NCI-H345 (cell line): Measurements from ENCODE around the gene CDON.
A peak's percentile ranks its signal among the peaks of the same experiment; 100 is the strongest.

ENCODE experiments used
- DNase-seq: peaks from one replicate; lab custom pipeline; 2025; lab: John Stamatoyannopoulos, UW

CDON gene

GRCh38 chr11:126083829-126084607 lies 21.4 kb upstream of the CDON start:
- peak; percentile 65 for DNase-seq

GRCh38 chr11:126082251-126083109 lies 19.8 kb upstream of the CDON start:
- no peak for DNase-seq

- no peak for DNase-seq
Observed at GRCh38 chr11:126081915-126082250, 19.2 kb upstream of the CDON start.

DNA sequence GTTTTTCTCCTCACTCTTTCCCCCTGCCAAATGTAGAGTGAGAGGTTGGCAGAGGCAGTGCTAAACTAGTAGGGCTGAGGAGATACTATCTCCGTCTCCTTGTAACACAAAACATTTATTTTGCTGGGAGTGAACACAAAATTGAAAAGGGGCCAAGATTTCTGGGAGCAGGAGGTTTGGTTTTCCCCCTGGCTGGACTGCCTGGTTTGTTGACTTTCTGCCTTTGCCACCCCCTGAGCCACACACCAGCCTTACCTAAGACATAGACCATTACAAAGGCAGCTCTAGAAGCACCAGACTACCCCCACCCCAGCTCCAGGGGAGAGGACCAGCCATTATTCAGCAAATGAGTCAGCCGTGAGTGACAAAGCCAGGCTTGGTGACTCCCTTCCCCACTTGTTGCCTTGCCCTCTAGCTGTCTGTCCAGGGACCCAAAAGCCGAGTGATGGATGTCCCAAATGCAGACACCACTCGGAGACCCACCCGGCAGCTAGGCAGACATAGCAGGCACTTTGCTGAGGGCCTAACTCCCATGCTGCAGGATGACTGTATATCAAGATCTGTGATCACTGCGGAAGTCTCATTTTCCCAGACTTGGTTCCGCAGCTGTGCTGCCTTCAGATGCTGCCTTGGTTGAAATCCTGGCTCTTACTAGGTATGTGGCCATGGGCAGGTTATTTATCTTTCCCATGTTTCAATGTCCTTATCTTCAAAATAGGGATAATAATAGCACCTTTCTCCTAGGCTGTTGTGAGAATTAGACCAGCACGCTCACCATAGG lies 17.7 kb upstream of the CDON start:
- DNase-seq: peak; percentile 67

GRCh38 chr11:126079621-126080124 lies 17.0 kb upstream of the CDON start:
- DNase-seq: no peak

DNA sequence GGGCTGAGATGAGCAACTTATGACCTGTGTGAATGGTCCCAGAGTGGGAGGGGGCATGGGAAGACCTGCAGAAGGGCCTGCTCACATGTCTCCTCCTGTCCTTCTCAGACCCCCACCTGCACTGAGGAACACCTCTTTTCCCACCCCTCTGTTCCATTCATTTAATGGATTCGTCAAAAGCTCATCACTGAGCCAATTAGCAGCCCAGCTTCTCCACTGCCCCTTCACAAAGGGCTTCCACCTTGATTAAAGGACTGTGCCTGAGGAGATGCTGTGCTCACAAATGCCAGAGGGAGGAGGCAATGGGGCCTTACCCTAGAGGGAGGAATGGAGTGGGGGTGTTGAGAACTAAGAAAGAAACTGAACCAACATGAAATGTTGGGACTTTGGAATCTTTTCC lies 14.0 kb upstream of the CDON start:
- DNase-seq: no peak

- DNase-seq: no peak
Observed at GRCh38 chr11:126072801-126073594, 10.3 kb upstream of the CDON start.

DNA sequence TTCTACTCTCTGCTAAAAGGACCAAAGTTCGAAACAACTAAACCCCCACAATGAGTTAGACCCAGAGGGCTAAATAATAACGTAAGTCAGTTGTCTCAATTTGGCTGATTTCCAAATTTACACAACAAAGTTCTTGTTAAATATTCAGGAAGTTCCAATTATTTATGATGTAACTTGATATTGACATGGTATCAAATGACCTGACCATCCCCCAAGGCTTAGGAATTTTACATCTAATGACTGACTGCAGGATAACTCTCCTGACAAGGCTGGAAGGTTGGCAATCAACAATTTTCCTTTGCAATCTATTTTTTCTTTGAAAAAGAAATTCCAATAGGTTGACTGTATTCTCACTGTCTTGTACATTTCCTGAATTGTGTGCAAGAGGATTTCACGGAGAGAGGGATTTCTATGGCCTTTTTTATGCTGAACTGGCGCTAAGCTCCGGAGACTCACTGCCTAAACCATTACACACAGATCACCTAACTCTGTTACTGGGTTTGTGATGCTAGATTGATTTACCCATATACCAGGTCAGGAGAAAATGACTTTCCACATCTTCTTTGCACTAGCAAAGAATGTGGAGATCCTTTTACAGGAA lies 9.6 kb upstream of the CDON start:
- DNase-seq: no peak

- no peak for DNase-seq
Observed at GRCh38 chr11:126063507-126063852, 814 bp upstream of the CDON start.

GRCh38 chr11:126061707-126062678 lies 673 bp downstream of the CDON start:
- DNase-seq: peak; percentile 60

DNA sequence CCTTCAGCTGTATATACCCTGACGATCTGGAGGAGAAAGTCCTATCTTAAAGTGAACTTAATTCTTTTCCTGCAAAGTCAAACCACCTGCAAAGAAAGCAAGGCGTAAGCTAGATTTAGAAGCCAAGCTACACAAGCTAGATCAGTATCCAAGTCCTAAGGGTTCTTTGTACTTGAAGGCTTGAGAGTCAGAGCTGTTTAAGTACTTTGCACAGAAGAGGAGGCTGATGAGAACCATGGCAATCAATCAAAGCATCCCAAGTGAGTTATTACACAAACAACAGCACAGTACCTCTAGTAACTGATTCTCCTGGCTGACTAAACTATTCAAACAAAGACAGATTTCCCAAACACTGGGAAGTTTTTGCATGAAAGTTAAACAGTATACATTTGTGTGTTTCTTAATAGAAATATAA lies 1.9 kb downstream of the CDON start:
- no peak for DNase-seq

- DNase-seq: no peak
Observed at GRCh38 chr11:126059238-126059781, 3.4 kb downstream of the CDON start.

GRCh38 chr11:126058105-126058874 lies 4.4 kb downstream of the CDON start:
- no peak for DNase-seq

- no peak for DNase-seq
Observed at GRCh38 chr11:126054882-126055281, 7.8 kb downstream of the CDON start.

DNA sequence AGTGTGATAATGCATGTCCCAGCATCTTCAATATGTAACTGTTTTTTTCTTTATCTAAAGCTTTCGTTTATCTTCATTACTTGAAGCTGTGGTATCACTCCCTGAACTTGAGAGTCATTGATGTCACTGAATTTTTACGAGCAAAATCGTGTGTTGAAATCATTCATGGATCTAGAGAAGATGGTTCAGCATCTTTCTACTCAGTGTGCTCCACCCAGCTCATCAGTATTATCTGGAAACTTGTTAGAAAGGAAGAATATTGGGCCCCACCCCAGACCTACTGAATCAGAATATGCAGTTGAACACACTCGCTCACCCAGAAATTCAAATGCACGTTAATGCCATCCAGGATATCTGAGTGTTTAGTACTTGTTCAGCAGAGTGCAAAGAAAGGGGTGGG lies 8.3 kb downstream of the CDON start:
- no peak for DNase-seq

DNA sequence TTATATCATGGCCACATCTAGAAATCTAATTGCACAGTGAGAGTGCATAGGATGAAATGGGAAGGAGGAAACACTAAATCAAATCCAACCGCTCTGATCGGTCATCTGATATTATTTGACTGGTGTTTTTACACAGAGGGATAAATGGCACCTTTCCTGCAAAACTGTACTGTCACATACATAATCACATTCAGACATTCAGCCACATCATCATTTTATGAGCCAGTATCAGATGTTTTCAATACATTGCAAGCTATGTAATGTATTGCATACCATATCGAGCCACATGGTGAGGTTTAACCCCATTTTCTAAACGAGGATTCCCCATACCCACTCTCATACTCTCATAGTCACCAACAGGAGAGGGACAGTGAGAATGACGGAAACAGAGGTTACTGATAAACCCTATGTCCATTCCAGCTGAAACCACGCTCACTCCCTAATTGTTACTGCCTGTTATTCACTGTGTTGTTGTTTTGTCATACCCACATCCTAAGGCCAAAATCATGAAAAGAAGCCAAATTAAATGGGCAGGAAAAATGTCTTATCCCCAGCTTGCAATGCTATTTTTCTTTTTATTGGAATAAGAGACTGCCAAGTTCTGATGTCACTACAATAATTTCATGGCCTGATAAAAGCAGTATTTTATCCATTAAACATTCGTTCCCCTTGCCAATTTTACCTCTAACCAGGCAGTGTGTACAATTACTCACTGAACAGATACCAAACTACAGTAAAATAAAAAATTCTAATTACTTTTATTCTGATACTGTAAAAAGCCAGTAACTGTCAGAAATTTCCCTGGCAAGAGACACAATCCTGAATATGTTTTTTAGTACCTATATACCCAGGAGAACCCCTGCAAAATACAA lies 9.0 kb downstream of the CDON start:
- no peak for DNase-seq

- no peak for DNase-seq
Observed at GRCh38 chr11:126051117-126051516, 11.5 kb downstream of the CDON start.

- no peak for DNase-seq
Observed at GRCh38 chr11:126049159-126049558, 13.5 kb downstream of the CDON start.
